Femur (tissue), 1 donor: ENCODE data around the gene HPCAL1.

Source experiments
- DNase-seq: peaks from one replicate; pipeline ENCODE4 v3.0.0-alpha.2; 2017

HPCAL1 gene

GRCh38 chr2:10372203-10372861, 69.6 kb downstream of the HPCAL1 start:
- no peak for DNase-seq

GRCh38 chr2:10372862-10373240, 70.1 kb downstream of the HPCAL1 start:
- DNase-seq = no peak

- no peak for DNase-seq
Measured at GRCh38 chr2:10373931-10374330, 71.2 kb downstream of the HPCAL1 start.

- no peak for DNase-seq
Measured at GRCh38 chr2:10374362-10374943, 71.7 kb downstream of the HPCAL1 start.

- DNase-seq = no peak
Measured at GRCh38 chr2:10375570-10376281, 73.0 kb downstream of the HPCAL1 start.

GRCh38 chr2:10377052-10377746, 74.5 kb downstream of the HPCAL1 start:
- DNase-seq = no peak

- no peak for DNase-seq
Measured at GRCh38 chr2:10377747-10378085, 75.0 kb downstream of the HPCAL1 start.

- DNase-seq = no peak
Measured at GRCh38 chr2:10378189-10378588, 75.5 kb downstream of the HPCAL1 start.

GRCh38 chr2:10380048-10380926, 77.6 kb downstream of the HPCAL1 start:
- DNase-seq = no peak

GRCh38 chr2:10381997-10382353, 79.3 kb downstream of the HPCAL1 start:
- no peak for DNase-seq

GRCh38 chr2:10382354-10383061, 79.8 kb downstream of the HPCAL1 start:
- DNase-seq = peak; percentile 52

GRCh38 chr2:10383960-10384734, 81.4 kb downstream of the HPCAL1 start:
- no peak for DNase-seq

GRCh38 chr2:10385501-10385900, 82.8 kb downstream of the HPCAL1 start:
- no peak for DNase-seq

- DNase-seq = no peak
Measured at GRCh38 chr2:10385933-10386773, 83.4 kb downstream of the HPCAL1 start.

GRCh38 chr2:10387033-10387432, 84.3 kb downstream of the HPCAL1 start:
- no peak for DNase-seq

GRCh38 chr2:10388954-10389560, 86.4 kb downstream of the HPCAL1 start:
- DNase-seq = no peak

GRCh38 chr2:10389573-10389972, 86.9 kb downstream of the HPCAL1 start:
- DNase-seq = no peak

GRCh38 chr2:10390369-10390801, 87.7 kb downstream of the HPCAL1 start:
- DNase-seq = no peak

- no peak for DNase-seq
Measured at GRCh38 chr2:10392100-10392499, 89.4 kb downstream of the HPCAL1 start.

- DNase-seq = no peak
Measured at GRCh38 chr2:10392548-10392947, 89.8 kb downstream of the HPCAL1 start.
